Fibroblast of villous mesenchyme (primary cell): ENCODE results near the gene NOSIP. TPM values are rescaled to one million over a fixed set of nuclear protein-coding genes. Genes with fewer than 3 reads are reported as not detected.
A peak's percentile ranks its signal among the peaks of the same experiment; 100 is the strongest.

ENCODE experiments used
- DNase-seq: peaks from one replicate; pipeline ENCODE4 v3.0.0-alpha.2; 2010; ENCODE audit warnings: low read depth
- H3K4me3 ChIP-seq: 2 replicates; pipeline ENCODE4 v1.5.1; 2011; ENCODE audit warnings: low read depth, mild to moderate bottlenecking, low read length
- total RNA-seq: library from RNA; depleted of rRNA; stranded (reverse); fragments of >200 nt; gene quantifications from 2 replicates; pipeline ENCODE4 v1.2.3, GENCODE V29; 2012
- TF ChIP-seq, protein P1 (sequence below): IDR thresholded peaks from 2 replicates; pipeline ENCODE4 v1.5.1; 2012; ENCODE audit warnings: low read depth, mild to moderate bottlenecking, low read length; ENCODE audit not compliant: insufficient read depth

The NOSIP gene
- total RNA-seq, 1 donor, result 76.9 TPM

DNA sequence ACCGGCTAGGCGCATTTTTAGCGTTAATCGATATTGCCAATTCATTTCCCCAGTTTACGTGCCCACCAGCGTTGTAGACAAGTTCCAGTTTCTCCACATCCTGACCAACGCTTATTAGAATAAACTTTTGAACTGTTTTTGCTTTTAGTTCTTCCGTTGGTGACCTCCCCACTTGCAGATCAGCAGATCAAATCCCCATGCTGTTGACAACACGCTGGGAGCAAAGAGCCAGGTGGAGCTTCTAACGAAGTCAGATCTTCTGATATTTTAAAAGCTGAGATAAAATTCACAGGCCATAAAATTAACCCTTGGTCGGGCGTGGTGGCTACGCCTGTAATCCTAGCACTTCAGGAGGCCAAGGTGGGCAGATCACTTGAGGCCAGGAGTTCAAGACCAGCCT is 31.3 kb downstream of the NOSIP start:
- no peak for DNase-seq
- TF ChIP-seq, protein P1, sequence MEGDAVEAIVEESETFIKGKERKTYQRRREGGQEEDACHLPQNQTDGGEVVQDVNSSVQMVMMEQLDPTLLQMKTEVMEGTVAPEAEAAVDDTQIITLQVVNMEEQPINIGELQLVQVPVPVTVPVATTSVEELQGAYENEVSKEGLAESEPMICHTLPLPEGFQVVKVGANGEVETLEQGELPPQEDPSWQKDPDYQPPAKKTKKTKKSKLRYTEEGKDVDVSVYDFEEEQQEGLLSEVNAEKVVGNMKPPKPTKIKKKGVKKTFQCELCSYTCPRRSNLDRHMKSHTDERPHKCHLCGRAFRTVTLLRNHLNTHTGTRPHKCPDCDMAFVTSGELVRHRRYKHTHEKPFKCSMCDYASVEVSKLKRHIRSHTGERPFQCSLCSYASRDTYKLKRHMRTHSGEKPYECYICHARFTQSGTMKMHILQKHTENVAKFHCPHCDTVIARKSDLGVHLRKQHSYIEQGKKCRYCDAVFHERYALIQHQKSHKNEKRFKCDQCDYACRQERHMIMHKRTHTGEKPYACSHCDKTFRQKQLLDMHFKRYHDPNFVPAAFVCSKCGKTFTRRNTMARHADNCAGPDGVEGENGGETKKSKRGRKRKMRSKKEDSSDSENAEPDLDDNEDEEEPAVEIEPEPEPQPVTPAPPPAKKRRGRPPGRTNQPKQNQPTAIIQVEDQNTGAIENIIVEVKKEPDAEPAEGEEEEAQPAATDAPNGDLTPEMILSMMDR, result no peak
- H3K4me3 ChIP-seq, result no peak overlapping the region

DNA sequence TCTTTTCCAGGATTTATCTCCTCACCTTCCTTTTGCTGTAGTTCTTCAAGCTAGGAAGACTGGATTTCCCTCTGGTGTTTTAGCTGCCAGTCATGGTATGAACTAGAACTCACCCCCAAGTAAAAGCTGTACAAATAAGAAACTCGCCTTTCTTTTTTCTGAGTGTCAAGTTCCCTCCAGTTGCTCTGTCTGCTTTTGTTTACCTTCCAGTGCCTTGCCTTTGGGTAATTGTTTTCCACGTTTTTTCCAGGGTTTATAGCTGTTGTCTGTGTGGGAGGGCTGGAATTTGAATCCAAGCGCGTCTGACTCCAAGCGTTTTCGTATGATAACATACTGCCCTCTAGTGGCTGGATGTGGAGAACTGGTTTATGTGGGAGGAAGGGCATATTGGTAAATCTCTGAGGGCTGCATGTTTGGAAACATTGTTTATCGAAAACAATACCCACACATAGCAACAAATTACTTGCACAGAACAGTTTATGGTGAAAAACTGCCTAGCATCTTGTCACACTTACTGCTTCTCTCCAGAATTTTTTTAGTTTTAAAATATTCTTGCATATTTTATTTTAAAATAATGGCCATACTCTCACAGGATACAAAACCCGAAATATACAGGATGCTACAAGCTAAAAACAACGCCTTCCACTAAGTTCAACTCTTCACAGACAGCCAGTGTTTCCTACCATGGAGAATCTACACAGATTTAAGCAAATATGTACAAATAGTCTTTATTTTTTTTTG is 33.4 kb downstream of the NOSIP start:
- TF ChIP-seq, protein P1, result peak; percentile 88
- DNase-seq, result peak; percentile 96
- no peak overlapping the region for H3K4me3 ChIP-seq

DNA sequence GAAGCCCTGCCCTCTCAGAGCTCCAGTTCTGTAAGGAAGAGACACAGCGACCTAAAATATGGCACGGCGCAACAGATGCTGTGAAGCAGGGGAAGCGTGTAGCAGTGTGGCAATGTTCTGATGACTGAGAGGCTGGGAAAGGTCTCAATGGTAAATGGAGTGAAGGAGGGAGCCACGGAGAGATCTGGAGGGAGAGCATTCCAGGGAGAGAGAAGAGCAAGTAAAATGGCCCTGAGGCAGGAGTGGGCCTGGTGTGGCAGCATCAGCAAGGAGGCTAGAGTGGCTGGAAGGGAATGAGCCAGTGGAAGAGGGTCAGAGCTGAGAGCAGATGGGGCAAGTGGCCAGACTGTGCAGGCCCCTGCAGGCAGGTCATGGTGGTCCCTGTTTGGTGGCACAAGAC is 36.2 kb downstream of the NOSIP start:
- no peak for DNase-seq

DNA sequence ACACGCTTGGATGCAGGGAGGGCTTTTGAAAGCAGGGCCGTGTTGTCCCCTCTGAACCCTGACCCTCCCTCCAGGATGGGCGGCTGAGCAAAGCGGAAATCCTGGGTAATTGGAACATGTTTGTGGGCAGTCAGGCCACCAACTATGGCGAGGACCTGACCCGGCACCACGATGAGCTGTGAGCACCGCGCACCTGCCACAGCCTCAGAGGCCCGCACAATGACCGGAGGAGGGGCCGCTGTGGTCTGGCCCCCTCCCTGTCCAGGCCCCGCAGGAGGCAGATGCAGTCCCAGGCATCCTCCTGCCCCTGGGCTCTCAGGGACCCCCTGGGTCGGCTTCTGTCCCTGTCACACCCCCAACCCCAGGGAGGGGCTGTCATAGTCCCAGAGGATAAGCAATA is 37.3 kb downstream of the NOSIP start:
- no peak for DNase-seq
- TF ChIP-seq, protein P1, result no peak
- H3K4me3 ChIP-seq, result no peak overlapping the region

More for the DNA sequence above, 36.2 kb downstream of the NOSIP start:
- TF ChIP-seq, protein P1, result no peak
- no peak overlapping the region for H3K4me3 ChIP-seq

DNA sequence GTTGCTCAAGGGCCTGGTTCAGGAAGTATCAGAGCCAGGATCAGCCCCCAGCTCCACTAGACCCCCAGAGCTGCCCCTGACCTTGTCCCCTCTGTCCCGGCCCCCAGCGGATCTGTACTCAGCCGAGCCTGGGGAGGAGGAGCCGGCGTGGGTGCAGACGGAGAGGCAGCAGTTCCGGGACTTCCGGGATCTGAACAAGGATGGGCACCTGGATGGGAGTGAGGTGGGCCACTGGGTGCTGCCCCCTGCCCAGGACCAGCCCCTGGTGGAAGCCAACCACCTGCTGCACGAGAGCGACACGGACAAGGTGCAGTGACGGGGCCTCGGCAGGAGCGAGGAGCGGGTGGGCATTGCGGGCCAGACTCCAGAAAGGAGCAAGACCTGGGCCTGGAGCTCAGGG is 37.9 kb downstream of the NOSIP start:
- no peak overlapping the region for H3K4me3 ChIP-seq
- no peak for DNase-seq
- TF ChIP-seq, protein P1, result no peak

DNA sequence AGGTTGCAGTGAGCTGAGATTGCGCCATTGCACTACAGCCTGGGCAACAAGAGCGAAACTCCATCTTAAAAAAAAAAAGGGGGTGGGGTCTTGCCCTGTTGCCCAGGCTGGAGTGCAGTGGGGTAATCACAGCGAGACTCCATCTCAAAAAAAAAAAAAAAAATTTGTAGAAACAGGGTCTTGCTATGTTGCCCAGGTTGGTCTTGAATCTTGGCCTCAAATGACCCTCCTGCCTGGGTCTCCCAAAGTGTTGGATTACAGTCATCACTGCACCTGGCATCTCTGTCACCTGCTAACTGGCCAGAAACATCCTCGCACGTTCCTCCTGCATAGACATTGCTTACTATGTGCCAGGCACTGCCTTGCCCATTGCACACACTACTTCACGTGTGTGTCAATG is 38.4 kb downstream of the NOSIP start:
- TF ChIP-seq, protein P1, result no peak
- no peak overlapping the region for H3K4me3 ChIP-seq
- DNase-seq, result no peak
